ENCODE results near the gene CAPZB.

CAPZB gene

DNA sequence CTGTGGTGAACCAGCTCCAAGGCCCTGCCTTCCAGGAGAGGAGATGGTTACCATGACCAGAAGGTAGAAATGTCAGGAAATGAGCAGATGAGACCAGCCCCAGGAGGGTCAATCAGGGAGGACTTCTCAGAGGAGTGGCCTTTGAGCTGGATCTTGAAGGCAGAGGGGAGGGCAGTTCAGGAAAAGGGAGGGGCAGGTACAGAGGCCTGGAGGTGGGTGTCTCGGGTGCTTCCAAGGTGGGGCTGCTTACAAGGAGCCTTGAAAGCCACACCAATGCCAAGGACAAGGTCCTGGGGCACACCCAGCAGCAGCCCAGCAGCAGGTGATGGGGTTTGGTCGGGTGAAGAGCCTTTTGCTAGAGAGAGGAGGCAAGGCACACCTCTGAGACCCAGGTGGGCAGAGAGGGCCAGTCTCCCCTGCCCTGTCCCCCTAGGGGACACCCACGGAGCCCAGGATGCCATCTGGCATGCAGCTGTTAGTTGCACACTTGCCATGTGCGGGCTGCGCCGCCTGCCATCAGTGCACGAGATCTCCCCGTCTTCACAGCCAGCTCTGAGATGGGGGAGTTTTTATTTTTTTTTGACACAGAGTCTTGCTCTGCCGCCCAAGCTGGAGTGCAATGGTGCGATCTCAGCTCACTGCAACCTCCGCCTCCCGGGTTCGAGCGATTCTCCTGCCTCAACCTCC, 154.7 kb downstream of the CAPZB start:
- DNase-seq (no peak), ATAC-seq (no peak)
- H3K36me3 Mint-ChIP-seq (ENCODE audit: low read depth) = no peaks in the 10 kb centered on the region
- peaks cover 6% of the 10 kb centered on the region for H3K4me1 Mint-ChIP-seq
- no peaks in the 10 kb centered on the region for H3K27me3 Mint-ChIP-seq
- H3K27ac Mint-ChIP-seq = no peak overlapping the region
- H3K4me3 Mint-ChIP-seq = no peak overlapping the region
- no peaks in the 10 kb centered on the region for H3K9me3 Mint-ChIP-seq

- H3K27me3 Mint-ChIP-seq = no peaks in the 10 kb centered on the region
- no peaks in the 10 kb centered on the region for H3K36me3 Mint-ChIP-seq (ENCODE audit: low read depth)
- no peak overlapping the region for H3K4me3 Mint-ChIP-seq
- DNase-seq (no peak), ATAC-seq (no peak)
- H3K9me3 Mint-ChIP-seq = no peaks in the 10 kb centered on the region
- no peak overlapping the region for H3K27ac Mint-ChIP-seq
- H3K4me1 Mint-ChIP-seq = peaks cover 4% of the 10 kb centered on the region
These were observed 155.7 kb downstream of the CAPZB start for GRCh38 chr1:19329611-19330010.

DNA sequence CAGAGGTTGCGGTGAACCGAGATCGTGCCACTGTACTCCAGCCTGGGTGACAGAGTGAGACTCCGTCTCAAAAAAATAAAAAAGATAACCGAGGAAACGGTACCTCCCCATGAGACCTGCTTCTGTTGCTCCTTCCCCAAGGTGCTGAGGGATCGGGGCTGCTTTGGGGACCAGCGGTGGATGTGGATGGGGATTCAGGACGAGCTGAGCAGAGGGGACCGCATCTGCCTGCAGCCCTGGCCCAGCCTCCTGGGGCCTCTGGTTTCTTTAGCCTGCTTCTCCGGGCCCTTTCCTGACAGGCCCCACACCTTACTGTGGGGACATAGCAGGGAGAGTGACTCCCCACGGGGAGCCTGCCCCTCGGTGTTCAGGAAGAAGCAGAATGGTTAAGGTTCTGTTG, 156.2 kb downstream of the CAPZB start:
- DNase-seq = no peak
- H3K27me3 Mint-ChIP-seq = no peaks in the 10 kb centered on the region
- no peak overlapping the region for H3K4me3 Mint-ChIP-seq
- no peak overlapping the region for H3K27ac Mint-ChIP-seq
- H3K36me3 Mint-ChIP-seq (ENCODE audit: low read depth) = peaks cover 1% of the 10 kb centered on the region
- no peaks in the 10 kb centered on the region for H3K9me3 Mint-ChIP-seq
- H3K4me1 Mint-ChIP-seq = peaks cover 4% of the 10 kb centered on the region
- ATAC-seq = no peak

- ATAC-seq = no peak
- no peaks in the 10 kb centered on the region for H3K9me3 Mint-ChIP-seq
- peaks cover 1% of the 10 kb centered on the region for H3K36me3 Mint-ChIP-seq (ENCODE audit: low read depth)
- no peak overlapping the region for H3K27ac Mint-ChIP-seq
- H3K27me3 Mint-ChIP-seq = no peaks in the 10 kb centered on the region
- H3K4me3 Mint-ChIP-seq = no peak overlapping the region
- no peak for DNase-seq
- H3K4me1 Mint-ChIP-seq = no peaks in the 10 kb centered on the region
These were observed 156.9 kb downstream of the CAPZB start for GRCh38 chr1:19328486-19328885.

DNA sequence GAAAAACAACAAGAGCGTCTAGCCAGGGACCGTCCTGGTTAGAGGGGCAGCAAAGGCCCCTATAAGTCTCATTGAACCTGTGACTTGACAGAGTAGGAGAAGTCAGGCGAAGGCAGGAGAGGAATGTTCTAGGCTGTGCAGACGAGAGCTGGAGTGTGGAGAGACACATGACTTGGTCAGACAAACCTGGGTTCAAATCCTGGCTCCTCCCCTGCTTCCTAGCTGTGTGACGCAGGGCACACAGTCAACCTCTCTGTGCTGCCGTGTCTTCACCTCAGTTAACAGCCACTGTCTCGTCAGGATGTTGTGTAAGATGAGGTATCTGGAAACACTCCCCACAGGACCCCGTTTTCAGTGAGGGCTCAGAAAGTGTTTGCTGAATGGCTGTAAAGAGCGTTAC, 157.6 kb downstream of the CAPZB start:
- H3K27me3 Mint-ChIP-seq = no peaks in the 10 kb centered on the region
- H3K36me3 Mint-ChIP-seq (ENCODE audit: low read depth) = peaks cover 1% of the 10 kb centered on the region
- no peak for DNase-seq
- no peak for ATAC-seq
- no peak overlapping the region for H3K4me3 Mint-ChIP-seq
- no peaks in the 10 kb centered on the region for H3K9me3 Mint-ChIP-seq
- H3K4me1 Mint-ChIP-seq = no peaks in the 10 kb centered on the region
- no peak overlapping the region for H3K27ac Mint-ChIP-seq

DNA sequence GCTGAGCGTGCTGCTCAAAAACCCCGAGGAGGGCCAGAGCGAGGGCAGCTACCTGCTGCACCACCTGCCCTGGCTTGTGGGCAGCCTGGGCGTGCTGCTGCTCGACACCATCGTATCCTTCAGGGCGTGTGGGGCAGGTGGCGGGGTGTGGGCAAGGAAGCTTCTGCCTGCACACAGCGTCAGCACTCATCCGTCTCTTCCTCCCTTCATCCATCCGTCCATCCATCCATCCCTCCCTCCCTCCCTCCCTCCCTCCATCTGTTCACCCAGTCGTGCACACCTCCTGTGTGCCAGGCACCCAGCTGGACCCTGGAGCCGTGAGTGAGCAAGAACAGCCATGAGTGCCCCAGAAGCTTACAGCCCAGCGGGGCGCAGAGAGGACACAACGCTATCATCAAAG, 158.0 kb downstream of the CAPZB start:
- H3K27me3 Mint-ChIP-seq = no peaks in the 10 kb centered on the region
- no peak for DNase-seq
- no peak for ATAC-seq
- no peak overlapping the region for H3K27ac Mint-ChIP-seq
- H3K4me3 Mint-ChIP-seq = no peak overlapping the region
- no peaks in the 10 kb centered on the region for H3K9me3 Mint-ChIP-seq
- peaks cover 1% of the 10 kb centered on the region for H3K36me3 Mint-ChIP-seq (ENCODE audit: low read depth)
- H3K4me1 Mint-ChIP-seq = no peaks in the 10 kb centered on the region

DNA sequence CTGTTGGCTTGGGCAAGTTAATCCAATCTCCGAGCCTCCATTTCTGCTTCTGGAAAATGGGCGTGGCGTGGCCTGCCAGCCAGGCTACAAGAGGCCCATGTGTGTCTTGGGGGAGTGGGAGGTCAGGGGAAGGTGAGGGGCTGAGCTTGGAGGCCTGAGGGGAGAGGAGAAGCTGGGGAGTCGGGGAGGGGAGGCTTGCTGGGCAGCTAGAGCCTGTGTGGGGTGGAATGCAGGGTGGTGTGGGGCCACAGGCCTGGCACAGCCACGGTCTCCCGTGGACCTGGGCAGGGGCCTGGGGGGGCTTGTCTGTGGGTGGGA, 158.6 kb downstream of the CAPZB start:
- DNase-seq = no peak
- no peak for ATAC-seq
- Mint-ChIP-seq H3K9me3 (no peaks in the 10 kb centered on the region), H3K27ac (no peak overlapping the region), H3K4me3 (no peak overlapping the region), H3K36me3 (ENCODE audit: low read depth) (peaks cover 1% of the 10 kb centered on the region), H3K4me1 (no peaks in the 10 kb centered on the region), H3K27me3 (no peaks in the 10 kb centered on the region)

GRCh38 chr1:19325958-19326747, 159.2 kb downstream of the CAPZB start:
- DNase-seq = no peak
- no peak overlapping the region for H3K4me3 Mint-ChIP-seq
- H3K36me3 Mint-ChIP-seq (ENCODE audit: low read depth) = peaks cover 4% of the 10 kb centered on the region
- no peak for ATAC-seq
- H3K4me1 Mint-ChIP-seq = no peaks in the 10 kb centered on the region
- no peaks in the 10 kb centered on the region for H3K27me3 Mint-ChIP-seq
- H3K9me3 Mint-ChIP-seq = no peaks in the 10 kb centered on the region
- no peak overlapping the region for H3K27ac Mint-ChIP-seq

DNA sequence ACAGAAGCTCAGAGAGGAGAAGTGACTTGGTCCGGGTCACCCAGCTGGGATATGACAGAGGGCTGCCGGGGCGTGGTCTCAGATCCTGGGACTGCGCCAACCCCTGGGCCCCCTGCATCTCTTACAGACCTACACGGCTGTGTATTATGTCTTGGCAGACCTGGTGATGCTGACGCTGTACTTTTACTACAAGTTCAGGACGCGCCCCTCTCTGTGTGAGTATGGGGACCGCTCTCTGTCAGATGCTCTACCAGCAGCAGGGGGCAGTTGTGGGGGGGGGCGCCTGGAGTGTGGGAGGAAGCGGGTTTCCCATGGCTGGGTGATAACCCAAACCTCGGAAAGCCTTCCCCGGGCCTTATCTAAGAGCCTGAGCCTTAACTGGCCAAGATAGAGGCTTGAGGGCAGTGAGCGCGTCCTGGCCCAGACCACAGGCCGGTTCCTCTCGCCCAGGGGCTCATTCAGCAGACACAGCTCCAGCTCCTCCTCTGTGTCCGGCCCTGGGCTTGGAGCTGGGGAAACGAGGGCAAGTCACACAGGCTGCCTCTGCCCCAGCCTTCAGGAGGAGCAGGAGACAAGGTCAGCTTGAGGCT, 159.9 kb downstream of the CAPZB start:
- ATAC-seq (no peak), DNase-seq (no peak)
- H3K4me1 Mint-ChIP-seq = no peaks in the 10 kb centered on the region
- H3K36me3 Mint-ChIP-seq (ENCODE audit: low read depth) = peaks cover 5% of the 10 kb centered on the region
- H3K4me3 Mint-ChIP-seq = no peak overlapping the region
- no peaks in the 10 kb centered on the region for H3K9me3 Mint-ChIP-seq
- no peaks in the 10 kb centered on the region for H3K27me3 Mint-ChIP-seq
- no peak overlapping the region for H3K27ac Mint-ChIP-seq

DNA sequence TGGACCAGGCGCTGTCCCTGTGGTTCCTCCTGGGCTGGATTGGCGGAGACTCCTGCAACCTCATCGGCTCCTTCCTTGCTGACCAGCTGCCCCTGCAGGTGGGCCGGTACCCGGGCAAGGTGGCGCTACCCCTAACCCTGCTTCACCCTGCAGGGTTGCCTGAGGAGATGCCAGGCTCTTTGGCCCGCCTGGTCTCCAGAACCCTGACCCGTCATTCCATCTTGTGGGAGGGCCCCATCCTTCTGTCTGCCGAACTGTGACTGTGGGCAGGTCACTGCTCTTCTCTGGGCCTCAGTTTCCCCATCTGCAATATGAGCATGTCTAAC, 160.7 kb downstream of the CAPZB start:
- Mint-ChIP-seq H3K27ac (no peak overlapping the region), H3K36me3 (ENCODE audit: low read depth) (peaks cover 5% of the 10 kb centered on the region), H3K4me3 (no peak overlapping the region), H3K4me1 (no peaks in the 10 kb centered on the region), H3K27me3 (no peaks in the 10 kb centered on the region), H3K9me3 (no peaks in the 10 kb centered on the region)
- DNase-seq (no peak), ATAC-seq (no peak)

- ATAC-seq = no peak
These were observed 161.2 kb downstream of the CAPZB start for GRCh38 chr1:19323987-19324664.

GRCh38 chr1:19322481-19322880, 162.9 kb downstream of the CAPZB start:
- H3K27me3 Mint-ChIP-seq = no peaks in the 10 kb centered on the region
- H3K36me3 Mint-ChIP-seq (ENCODE audit: low read depth) = peaks cover 5% of the 10 kb centered on the region

More at GRCh38 chr1:19323987-19324664, 161.2 kb downstream of the CAPZB start:
- Mint-ChIP-seq H3K4me3 (no peak overlapping the region), H3K27me3 (no peaks in the 10 kb centered on the region), H3K27ac (no peak overlapping the region), H3K9me3 (no peaks in the 10 kb centered on the region), H3K36me3 (ENCODE audit: low read depth) (peaks cover 5% of the 10 kb centered on the region), H3K4me1 (no peaks in the 10 kb centered on the region)
- no peak for DNase-seq

GRCh38 chr1:19321071-19321470, 164.3 kb downstream of the CAPZB start:
- ATAC-seq (no peak), DNase-seq (no peak)
- Mint-ChIP-seq H3K4me3 (no peak overlapping the region), H3K36me3 (ENCODE audit: low read depth) (peaks cover 5% of the 10 kb centered on the region), H3K9me3 (no peaks in the 10 kb centered on the region), H3K27ac (no peak overlapping the region), H3K4me1 (peaks cover 10% of the 10 kb centered on the region), H3K27me3 (no peaks in the 10 kb centered on the region)

More at GRCh38 chr1:19322481-19322880, 162.9 kb downstream of the CAPZB start:
- H3K4me3 Mint-ChIP-seq = no peak overlapping the region
- DNase-seq = no peak
- no peak for ATAC-seq
- no peaks in the 10 kb centered on the region for H3K9me3 Mint-ChIP-seq
- no peak overlapping the region for H3K27ac Mint-ChIP-seq
- no peaks in the 10 kb centered on the region for H3K4me1 Mint-ChIP-seq

DNA sequence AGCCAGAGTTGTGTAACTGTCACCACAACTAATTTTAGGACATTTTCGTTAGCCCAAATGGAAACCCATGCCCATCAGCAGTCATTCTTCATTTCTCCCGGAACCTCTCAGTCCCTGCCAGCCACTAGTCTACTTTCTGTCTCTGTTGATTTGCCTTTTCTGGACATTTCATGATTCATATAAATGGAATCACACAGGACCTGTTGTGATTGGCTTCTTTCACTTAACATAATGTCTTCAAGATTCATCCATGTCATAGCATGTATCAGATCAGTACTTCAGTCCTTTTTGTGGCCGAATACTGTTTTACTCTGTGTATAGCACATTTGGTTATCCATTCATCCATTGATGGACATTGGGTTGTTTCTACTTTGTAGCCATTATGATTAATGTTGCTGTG, 166.1 kb downstream of the CAPZB start:
- Mint-ChIP-seq H3K36me3 (ENCODE audit: low read depth) (peaks cover 4% of the 10 kb centered on the region), H3K4me3 (no peak overlapping the region), H3K4me1 (peaks cover 27% of the 10 kb centered on the region), H3K9me3 (no peaks in the 10 kb centered on the region), H3K27me3 (no peaks in the 10 kb centered on the region), H3K27ac (no peak overlapping the region)
- ATAC-seq = no peak
- no peak for DNase-seq
